GM12873 (cell line): Measurements from ENCODE around the gene SPHKAP.
A peak's percentile ranks its signal among the peaks of the same experiment; 100 is the strongest.

Experiments
- TF ChIP-seq, protein P1 (sequence below): IDR thresholded peaks from 2 replicates; pipeline ENCODE4 v1.5.1; 2012; ENCODE audit warnings: low read depth, mild to moderate bottlenecking, moderate library complexity, low read length, control low read depth; ENCODE audit not compliant: insufficient read depth; ENCODE audit errors: missing control alignments

SPHKAP gene

GRCh38 chr2:227973241-227973640 lies 208.2 kb downstream of the SPHKAP start:
- TF ChIP-seq, protein P1, sequence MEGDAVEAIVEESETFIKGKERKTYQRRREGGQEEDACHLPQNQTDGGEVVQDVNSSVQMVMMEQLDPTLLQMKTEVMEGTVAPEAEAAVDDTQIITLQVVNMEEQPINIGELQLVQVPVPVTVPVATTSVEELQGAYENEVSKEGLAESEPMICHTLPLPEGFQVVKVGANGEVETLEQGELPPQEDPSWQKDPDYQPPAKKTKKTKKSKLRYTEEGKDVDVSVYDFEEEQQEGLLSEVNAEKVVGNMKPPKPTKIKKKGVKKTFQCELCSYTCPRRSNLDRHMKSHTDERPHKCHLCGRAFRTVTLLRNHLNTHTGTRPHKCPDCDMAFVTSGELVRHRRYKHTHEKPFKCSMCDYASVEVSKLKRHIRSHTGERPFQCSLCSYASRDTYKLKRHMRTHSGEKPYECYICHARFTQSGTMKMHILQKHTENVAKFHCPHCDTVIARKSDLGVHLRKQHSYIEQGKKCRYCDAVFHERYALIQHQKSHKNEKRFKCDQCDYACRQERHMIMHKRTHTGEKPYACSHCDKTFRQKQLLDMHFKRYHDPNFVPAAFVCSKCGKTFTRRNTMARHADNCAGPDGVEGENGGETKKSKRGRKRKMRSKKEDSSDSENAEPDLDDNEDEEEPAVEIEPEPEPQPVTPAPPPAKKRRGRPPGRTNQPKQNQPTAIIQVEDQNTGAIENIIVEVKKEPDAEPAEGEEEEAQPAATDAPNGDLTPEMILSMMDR = no peak

DNA sequence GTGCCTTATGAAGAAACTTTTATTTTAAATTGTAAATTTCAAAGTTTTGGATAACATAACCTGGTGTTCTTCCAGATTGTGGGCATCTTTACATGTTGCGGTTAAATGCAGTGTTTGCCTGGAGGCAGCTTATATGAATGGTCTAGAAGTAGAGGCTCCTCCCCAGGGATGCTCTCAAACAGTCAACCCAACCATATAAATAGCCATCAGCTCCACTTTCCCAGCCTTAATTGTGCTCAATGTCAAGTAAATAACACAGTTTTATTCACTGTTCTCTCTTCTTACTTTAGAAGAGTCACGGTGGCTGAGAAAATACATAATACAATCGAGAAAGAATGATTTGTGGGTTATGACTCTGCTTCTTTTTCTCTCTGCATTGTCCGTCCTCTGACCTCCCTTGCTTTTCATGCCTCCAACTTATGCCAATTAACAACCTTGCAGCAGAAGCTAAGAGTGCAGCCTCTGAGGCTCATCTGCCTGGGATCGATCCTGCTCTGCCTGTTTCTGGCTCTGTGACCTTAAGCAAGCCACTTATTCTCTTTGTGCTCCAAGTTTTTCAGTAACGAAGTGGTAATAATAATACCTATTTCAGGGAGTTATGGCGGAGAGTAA lies 209.8 kb downstream of the SPHKAP start:
- TF ChIP-seq, protein P1 = no peak

DNA sequence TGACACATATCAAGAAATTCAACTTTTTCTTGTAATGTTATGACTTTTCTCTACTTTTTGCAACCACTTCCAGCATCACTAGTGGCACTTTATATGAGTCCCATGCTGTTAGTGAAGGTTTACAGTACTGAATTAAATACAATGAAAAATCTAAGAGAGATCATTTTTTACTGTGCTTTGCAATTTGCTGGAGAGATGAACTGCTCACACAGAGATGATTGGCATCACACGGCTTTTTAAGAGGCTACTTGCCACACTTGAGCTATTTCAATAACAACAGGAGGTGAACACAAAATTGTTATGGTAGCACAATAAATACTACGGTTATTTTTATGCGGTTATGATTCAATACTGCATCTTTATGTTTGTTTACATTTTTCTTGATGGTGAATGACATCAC lies 221.2 kb downstream of the SPHKAP start:
- TF ChIP-seq, protein P1 = no peak

DNA sequence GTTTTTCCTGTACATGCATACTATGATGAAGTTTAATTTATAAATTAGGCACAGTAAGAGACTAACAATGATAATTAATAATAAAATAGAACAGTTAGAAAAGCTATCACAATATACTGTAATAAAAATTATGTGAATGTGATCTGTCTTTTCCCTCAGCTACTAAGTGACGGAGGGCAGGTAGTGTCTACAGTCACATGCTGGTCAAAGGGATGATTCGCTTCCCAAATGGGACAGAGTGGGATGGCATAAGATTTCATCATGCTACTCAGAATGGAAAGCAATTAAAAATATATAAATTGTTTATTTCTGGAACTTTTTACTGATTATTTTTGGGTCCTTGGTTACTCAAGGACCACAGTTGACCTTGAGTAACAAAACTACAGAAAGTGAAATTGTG lies 238.5 kb downstream of the SPHKAP start:
- TF ChIP-seq, protein P1 = no peak

DNA sequence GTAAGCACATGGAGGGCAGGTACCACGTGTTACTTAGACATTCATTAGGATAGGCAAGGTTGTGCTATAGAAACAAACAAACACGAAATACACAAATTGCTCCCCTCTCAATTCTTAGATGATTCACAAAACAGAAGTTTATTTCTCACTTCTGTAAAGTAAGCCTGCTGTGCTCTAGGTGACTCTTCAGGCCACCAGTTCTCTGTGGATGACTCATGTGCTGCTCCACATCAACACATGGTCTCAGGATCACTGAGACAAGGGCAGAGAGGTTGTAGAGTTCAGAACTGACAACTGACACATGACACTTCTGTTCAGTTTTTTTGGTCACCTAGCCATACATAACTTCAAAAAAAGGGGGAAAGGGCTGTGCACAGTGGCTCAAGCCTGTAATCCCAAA lies 239.5 kb downstream of the SPHKAP start:
- TF ChIP-seq, protein P1 = no peak

- TF ChIP-seq, protein P1 = peak; percentile 61
Measured at GRCh38 chr2:227939271-227940027, 242.0 kb downstream of the SPHKAP start.

DNA sequence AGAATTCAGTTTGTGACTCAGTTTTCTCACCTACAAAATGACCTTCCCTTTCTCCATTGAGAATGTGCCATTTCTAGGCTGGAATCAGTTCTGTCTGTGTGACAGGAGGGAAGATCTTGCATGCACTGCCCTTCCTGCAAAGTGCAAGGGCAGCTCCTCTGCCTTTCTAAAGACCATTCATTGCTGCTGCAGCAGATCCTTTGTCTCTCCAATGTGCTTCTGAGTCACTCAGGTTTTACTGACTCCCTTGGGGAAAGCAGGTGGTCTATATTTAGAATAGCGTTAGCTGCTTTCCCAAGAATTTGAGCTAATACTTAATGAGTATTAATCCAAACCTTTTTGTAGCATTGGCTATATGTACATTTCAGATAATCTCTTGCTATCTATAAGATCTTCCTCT lies 247.6 kb downstream of the SPHKAP start:
- TF ChIP-seq, protein P1 = no peak
